ENCODE measurements around the gene NRG3.

The NRG3 gene

DNA sequence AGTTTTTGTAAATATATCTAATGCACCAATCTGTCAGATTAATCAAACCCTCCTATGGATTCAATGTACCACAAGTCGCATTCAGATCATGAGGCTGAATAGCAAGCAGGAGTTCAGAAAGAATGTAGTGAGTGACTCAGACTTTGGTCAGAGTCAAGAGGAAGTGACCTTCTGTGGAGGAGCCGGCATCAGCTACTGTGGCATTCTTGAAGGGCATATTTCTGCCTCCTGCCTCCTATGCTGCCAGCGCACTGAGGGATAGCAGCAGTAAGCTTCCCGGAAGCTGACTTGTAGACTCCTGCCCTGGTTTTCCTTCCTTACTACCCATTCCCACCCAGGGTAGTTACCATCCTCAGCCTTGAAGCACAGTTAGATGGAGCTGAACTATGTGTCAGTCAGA lies 867.5 kb downstream of the NRG3 start:
- no peak for DNase-seq

DNA sequence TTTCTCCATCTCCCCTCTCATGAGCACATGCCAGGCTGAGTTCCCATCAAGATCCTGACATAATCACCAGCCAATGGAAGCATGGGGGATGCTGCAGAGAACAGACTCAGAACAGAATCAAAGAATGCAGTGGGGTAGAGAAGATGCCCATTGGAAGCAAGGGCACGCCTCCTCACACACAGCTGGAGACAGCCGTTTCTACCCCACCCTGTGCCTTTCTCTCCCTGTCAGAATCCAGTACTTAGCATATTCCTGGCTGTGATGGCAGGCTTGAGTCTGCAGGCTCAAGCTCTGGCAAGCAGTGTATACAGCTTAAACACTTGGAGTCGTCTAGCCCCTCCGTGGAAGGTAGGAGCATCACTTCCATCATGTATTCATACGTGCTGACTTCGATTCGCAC lies 867.9 kb downstream of the NRG3 start:
- DNase-seq, result no peak

DNA sequence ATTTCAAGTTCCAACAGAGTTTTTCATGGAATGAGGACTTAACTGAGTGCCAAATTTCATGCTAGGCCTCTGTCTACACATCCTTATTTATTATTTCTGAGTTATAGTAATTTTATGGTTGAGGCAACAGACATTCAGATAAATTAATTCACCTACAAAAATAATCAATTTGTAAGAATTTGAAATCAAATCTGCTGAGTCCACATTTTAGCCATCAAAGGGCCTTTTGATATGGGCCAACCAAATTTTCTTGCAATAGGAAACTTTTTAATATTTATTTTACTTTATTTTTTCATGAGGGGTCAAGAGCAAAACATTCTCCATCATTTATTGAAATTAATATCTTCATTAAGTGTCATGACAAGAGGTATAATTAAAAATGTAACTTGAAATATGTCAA lies 875.5 kb downstream of the NRG3 start:
- DNase-seq, result no peak

DNA sequence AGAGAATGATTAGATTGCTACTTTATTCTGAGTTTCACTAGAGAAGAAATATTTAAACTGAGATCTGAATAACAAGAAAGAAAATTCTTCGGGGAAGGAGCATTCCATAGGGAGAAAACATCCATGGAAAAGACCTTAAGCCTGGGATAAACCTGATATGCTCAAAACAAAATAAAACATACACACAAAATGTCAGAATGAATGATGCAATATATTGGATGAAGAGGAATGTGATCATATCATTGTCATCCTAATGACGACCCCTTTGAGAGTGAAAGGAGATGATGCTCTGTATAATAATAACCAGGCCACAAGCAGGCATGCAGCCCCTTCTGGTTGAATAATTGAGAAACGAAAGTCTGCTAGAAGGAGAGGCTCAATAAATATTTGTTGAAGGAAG lies 882.4 kb downstream of the NRG3 start:
- no peak for DNase-seq

DNA sequence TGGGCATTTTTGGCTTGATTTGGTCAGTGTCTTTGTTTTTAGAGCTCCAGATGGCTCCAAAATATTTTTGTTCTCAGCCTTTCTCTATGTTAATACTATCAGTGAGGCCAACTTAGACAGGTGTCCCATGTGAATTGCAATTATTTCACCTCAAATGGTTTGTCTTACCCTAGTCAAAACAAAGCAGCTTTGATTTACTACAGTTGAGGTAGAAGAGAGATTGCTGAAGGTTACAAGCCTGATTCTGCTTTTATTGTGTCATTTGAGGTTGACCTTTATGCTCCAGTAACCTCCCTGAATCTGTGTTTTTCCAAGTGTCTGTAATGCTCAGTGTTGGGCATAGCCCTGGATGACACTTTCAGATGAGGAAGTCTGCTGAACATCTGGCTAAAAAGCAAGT lies 882.9 kb downstream of the NRG3 start:
- DNase-seq, result no peak

DNA sequence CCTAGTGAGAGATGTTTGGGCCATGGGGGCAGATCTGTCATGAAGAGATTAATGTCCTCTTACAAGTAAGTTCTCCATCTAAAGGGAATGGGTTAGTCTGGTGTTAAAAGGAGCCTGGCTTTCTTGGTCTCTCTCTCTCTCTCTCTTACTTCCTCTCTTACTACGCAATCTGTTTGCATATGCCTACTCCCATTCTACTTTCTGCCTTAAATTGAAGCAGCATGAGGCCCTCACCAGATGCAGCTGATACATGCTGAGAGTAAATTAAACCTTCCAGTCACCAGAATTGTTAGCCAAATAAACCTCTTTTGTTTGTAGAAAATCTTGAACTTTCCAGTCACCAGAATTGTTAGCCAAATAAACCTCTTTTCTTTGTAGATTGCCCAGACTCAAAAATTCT lies 884.1 kb downstream of the NRG3 start:
- DNase-seq, result no peak

DNA sequence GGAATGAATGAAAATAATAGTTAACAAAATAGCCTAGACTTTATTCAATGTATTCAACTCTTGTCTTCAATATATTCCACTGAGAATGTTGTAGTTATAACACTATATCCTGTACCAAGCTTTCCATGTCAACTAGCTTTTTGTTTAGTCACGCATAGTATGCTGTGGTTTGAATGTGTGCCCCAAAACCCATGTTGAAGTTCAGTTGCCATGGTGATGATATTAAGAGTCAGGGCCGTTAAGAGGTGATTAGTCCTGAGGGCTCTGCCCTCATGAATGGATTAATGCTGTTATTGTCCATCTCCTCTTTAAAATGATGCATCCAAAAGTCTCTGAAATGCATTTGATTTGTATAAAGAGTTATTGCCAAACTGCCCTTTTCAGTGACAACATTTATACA lies 887.6 kb downstream of the NRG3 start:
- DNase-seq, result no peak

DNA sequence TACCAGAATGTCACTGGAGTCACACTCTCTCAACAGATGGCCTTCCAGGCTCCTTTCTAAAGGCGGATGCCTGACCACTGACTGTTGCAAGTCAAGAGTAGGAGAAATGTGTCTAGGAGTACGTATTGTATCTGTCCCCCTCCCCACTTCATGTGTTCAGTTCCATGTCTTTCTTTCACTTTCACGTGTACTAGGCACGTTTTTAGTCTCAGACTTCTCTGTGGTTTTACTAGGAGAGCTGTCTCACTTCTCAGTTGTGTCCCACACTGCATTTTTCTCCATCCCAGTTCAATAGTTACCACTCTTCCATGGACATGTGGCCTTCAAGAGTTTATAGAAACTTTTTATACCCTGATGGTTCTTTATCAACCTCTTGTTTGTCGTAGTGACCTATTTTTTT lies 893.0 kb downstream of the NRG3 start:
- DNase-seq, result no peak

DNA sequence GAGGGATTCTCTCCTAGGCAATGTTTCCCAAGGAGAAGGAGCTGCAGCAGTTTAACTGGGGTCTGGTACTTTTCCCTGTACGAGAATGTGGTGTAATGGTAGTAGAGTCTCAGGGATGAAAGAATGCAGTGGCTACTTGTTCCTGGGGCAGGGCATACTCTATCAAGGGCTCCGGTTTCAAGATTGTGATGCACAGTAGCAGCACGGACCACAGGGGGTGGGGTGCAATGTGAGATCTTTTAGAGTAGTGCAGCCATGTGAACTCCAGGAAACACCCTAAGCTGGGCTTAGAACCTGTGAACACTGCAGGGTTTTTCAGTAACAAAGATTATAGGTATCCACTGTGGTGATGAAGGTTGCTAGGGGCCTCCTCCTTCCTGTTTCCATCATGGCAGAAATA lies 903.9 kb downstream of the NRG3 start:
- DNase-seq, result no peak

DNA sequence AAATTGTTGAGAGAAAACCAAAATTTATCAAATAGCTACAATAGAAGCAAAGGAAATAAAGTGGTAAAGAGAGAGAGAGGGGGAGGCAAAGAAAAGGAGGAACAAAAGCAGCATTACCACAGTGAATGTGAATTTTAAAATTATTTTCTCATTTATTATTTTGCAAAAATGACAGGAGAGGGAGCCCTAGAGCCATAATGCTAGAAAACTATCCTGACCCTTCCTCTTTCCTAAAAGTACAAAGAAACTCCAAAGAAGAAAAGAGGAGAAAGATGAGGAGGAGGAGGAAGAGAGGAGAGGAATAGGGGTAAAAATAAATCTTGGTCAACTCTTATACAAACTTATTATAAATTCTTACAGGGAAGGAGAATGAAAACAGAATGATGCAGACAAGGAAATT lies 921.5 kb downstream of the NRG3 start:
- no peak for DNase-seq

DNA sequence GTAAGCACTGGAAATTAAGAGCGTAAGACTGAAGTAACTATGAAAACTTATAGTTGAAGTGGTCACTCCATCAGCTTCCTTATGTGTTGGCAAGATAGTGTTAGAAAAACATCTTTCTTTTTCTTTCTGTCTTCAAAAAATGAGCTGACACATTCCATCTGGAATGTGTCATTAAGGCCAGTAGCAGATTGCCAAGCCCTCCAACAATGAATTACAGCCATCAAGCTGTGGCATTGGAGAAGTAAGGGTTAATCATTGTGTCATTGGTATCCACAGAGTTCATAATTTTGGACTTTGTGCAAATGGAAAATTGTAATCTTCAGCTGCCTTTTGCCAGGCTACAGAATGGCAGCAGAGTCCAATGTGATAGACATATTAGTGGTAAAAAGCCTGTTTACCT lies 926.3 kb downstream of the NRG3 start:
- DNase-seq, result no peak

DNA sequence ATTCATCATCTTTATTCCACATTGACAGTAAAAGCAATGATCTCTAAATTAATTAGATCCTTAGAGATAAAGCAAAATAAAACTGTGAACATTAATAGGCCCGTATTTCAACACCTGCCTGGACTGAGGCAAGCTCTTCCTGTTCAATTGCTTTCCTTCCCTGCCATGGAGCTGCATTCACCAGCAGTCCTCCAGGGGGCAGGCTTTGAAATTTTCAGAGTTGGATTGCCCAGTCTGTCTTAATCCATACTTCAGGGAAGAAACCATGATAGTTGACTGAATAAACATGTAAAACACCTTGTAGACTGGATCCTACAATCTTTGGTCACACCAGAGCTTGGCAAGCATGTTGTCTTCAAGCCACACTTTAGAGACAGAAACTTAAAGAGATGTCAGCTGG lies 936.6 kb downstream of the NRG3 start:
- DNase-seq, result no peak

DNA sequence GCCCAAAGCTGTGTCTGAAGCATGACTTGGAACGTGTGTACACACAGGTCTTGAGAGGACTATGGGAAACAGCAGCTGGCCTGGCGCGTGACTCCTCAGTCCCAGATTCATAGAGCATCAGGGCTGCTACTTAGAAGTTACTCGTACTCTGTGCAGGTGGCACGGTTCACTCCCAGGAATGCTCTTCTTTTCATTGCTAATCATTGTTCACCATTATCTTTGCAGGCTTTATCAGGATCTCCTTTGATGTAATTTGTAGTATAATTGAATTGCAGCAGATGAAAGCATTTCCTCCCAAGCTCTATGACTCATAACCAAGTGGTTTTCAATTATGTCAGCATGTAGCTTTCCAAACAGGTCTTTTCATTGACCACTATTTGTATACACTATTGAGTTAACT lies 938.9 kb downstream of the NRG3 start:
- DNase-seq, result no peak

DNA sequence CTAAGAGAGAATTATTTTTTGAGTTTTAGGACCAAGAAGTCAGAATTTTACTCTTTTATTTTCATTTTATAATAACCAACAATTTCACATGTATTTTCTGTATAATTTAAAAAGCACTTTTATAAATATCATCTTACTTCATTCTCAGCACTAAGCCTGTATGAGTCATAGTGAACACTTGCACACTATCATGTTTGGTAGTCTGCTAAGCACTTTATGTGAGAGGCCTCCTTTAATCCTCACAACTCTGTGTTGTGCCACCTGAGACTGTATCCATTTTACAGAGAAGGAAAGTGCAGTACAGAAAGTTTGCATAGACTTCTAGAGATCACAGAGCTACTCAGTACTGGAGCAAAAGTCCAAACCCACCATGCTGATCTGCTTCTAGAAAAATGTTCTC lies 939.6 kb downstream of the NRG3 start:
- DNase-seq, result no peak

DNA sequence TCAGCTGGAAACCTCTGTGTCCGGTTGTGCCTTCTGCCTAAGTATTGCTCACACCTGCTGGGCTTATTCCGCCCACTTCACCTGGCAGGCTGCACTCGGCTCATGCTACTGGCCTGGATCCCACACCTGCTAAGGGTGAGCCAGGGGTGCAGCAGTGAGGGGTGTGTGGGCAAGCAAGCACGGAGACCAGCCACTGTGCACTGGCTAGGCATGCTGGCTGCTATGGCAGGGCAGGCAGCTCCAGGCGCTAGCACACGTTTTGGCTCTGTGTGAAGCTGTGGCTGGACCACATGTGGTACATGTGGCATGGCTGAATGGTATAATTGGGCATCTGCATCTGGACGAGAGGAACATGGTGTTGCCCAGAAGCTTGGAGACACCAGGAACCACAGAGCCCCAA lies 940.7 kb downstream of the NRG3 start:
- DNase-seq, result no peak

DNA sequence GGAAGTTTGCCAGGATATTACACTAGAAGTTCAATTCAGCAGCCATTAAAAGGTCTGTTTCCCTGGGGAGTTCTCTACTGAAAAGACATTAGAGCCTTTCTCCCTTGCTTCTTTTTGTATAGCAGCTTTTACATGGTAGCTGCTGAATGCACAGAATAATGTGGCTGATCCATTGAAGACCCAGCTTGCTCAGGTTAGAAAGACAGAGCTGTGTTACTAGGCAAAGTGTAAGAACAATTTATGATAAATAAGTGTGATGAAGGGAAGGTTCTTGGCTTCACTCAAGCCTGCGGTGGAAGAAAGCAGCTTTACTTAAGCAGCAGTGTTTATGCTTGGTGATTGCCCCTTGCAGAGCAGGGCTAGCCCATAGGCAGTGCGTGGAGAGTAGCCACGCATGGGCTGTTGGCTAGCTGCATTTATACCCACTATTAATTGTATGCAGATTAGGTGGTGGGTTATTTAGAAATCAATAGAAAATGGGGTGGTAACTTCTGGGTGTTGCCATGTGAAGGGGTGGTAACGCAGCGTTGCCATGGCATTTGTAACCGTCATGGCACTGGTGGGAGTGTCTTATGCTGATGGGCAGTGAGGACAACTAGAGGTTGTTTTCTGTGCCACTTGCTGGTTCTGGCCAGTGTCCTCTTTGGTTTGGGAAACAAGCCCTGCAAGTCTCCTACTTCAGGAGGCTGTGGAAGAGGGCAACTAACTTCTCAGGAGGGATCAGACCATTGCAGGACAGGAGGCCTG lies 942.9 kb downstream of the NRG3 start:
- DNase-seq, result no peak

DNA sequence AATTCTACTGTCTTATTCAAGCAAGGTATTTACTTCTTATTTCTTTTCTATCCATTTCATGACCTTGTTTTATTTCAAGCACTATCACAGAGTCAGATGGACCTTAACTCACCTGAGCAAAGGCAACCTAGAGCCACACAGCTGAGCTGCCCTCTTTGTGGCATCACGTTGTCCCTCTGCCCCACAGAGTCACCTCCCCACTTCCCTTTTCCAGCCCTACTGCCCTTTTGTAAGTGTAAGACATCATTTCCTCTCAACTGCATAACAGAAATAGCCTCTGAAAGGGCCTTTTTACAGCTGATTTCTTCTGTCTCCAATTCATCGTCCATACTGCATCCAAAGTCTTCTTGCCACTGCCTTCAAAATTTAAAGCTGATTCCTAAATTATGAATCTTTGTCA lies 946.0 kb downstream of the NRG3 start:
- no peak for DNase-seq

DNA sequence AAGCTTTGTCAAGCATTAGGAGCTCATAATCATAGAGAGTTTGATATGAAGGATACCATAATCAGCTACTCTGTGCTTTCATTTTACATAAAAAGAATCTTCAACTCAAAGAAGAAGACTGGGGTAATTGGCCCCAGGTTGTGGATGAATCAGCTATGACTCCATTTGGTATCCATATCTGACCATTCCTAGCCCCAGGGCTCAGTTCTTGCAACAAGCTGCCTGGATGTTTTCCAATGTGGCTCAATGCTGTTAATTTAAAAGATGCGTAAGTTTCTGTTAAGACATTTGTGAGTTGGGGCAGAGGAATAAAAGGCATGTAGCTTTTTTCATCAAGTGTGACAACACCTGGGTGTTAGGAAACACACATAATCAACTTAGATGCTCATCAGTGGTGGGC lies 951.1 kb downstream of the NRG3 start:
- DNase-seq, result no peak

DNA sequence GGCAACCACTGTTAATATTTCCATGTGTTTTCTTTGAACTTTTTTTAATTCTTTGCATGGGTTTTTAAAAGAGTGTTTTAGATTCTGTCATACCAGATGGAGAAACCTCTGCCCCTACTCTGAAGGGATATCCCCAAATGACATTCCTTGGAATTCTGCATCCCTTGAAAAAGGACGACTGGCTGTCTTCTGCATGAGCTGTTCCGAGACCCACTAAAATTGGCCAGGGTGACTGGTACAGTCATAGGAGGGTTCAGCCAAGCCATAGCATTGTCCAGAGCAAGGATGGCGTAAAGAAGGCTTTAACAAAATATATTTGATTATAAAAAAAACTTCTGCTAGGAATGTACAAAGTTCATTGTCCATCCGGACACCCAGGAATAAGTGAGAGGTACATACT lies 952.9 kb downstream of the NRG3 start:
- DNase-seq, result no peak

DNA sequence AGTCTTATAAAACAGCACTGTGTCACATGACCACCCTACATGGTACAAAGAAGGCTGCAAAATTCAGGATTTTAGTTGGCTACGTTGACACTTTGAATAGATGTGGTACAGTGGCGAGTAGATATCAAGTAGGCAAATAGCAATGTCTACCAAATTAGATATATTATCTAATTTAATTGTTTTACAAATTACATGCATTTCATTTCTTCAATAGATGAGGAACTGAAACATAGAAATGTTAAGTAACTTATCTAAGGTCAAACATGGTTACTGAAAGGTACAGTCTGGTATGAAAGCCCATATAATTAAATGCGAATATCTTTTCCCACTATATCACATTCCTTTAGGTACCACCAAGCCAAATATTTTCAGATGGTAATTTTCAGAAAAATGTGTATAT lies 972.2 kb downstream of the NRG3 start:
- no peak for DNase-seq

DNA sequence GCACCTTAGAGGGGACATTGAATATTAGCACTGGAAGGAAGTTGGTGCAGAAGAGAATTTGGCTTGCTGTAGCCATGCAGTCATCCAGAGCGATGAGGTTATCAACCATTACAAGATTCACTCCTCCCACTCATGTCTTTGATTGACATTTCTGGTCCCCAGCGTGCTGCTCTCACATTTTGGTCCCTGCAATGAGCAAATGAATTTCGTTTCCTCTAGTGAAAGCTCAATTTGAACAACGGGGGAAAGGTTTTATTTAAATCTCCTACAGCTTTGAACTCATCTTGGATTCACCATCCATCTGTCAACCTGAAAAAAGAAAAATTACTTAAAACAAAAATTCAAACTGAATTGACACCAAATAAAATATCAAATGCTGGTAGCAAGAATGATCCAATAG lies 975.2 kb downstream of the NRG3 start:
- no peak for DNase-seq

DNA sequence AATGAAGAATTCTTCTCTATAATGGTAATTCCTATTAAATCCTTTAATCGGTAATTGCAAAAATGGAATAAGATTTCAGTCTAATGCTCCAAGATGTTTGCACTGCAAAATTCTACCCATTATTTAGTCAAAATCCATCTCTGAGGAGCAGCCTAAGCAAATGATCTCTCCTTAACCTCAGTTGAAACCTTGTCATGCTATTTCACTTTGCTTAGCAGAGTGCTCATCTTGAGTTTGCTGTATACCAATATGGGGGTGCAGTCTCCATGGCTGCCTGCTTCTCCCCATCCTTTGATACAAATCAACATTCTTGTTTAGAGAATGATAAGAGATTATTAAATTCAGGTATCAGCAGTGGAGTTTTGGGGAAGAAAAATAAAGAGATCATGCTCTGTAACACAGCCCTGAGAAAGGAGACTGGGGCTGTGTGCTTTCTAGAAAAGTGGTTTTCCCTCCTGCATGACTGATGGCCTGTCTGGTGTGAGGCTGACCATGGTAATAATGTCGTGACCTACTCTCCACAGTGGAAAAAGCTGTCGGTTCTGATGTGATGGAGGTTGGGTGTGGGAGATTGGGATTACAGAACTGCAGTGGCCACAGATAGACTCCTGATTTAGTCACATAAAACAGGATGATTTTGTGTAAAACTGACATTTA lies 982.1 kb downstream of the NRG3 start:
- no peak for DNase-seq

DNA sequence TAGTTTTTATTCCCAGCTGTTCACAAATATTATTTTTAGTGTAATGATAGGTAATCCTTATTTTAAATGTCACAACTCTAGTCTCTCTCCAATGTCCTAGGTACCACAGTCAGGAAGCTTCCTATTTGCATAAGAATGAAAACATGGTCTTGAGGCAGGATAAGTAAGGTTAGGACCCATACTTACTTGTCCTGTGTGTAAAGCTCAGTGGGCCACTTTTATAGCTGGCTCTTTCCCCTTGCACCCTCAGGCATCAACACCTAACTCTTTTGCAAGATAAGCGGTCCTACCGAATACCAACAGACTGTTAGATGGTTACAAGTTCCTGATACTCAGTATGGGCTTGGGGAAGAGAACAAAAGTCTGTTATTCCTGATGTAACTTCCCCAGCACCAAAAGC lies 986.9 kb downstream of the NRG3 start:
- no peak for DNase-seq

DNA sequence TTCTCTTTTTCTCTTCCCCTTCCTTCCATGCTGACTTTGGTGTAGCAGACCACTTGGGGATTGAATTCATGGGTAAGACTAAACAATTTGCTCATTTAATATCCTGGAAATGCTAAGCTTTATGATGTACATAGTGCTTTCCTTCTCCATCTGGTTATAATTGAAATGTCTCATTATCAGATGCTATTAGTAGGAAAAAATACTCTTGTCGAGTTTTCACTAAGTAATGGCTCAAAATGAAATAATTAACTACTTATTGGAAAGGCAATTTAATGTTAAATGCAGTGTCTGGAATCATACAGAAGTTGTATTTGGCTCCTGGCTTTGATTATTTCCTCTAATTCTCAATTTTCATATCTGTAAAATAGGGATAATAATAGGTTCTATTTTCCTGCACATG lies 990.4 kb downstream of the NRG3 start:
- no peak for DNase-seq

DNA sequence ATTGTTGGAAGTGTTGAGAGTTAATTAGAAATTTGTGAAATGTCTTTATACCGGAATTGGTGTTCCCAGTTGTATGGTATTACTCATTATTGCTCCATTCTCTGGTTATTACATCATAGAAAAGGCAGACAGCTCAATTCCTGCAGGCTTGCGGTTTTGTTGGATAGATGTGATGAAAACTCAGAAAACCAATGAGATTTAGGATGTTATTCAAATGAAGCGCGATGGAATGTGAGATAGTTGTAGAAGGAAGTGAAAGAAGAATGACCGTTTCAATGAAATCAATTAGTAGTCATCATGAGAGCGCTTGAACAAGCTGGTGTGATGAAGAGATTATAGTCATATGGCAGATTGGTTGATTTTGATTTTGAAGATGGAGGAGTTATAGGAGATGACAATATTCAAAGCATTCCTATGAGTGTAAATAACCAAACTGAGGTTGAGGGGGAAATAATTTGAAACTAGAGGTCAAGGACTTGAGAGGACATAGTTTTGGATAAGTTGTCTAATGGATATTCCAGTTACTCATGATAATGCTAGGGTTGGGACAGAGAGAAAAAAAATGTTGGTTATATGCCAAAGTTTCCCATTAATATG lies 991.5 kb downstream of the NRG3 start:
- DNase-seq, result no peak
